LNCaP clone FGC (cell line): ENCODE results near the gene PCYOX1L.
A peak's percentile ranks its signal among the peaks of the same experiment; 100 is the strongest.

Experiments
- DNase-seq: peaks from one replicate; pipeline ENCODE4 v3.0.0-alpha.2; 2011; ENCODE audit warnings: low read depth
- H3K4me3 ChIP-seq: 2 replicates; pipeline ENCODE4 v1.5.1; 2011; ENCODE audit warnings: mild to moderate bottlenecking, low read depth, low read length, control low read depth
- TF ChIP-seq, protein P1 (sequence below): IDR thresholded peaks from 2 replicates; pipeline ENCODE4 v1.5.1; 2012; ENCODE audit warnings: mild to moderate bottlenecking; ENCODE audit not compliant: control insufficient read depth, insufficient read depth; ENCODE audit errors: extremely low read depth

Gene PCYOX1L

DNA sequence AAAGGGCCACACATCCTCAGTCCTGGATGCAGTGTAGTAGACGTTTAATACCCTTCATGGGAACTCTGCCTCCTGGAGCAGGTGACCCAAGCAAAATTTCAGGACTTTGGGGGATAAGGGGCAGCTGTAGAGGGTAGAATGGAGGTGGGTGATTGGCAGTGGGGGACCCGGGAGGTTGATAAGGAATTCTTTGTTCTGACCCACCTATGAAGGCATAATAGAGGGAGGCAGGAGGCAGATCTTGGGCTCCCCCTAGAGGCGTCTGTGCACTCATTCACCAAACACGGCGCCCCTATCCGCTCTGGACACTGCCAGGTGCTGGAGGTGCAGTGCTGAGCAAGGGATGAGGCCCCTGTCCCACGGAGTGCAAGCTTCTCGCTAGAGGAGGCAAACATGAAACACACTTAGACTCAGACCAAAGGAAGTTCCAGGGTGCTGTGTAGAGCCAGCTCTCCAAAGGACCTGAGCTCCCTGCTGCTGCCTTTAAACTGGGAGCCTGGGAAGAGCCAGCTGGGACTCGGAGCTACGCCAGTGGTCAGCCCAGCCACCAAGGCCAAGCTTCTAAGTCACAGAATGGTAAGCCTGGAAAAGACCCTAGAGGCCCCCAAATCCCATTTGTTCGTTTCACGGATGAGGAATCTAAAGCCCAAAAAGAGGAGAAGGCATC lies 13.6 kb downstream of the PCYOX1L start:
- TF ChIP-seq, protein P1, sequence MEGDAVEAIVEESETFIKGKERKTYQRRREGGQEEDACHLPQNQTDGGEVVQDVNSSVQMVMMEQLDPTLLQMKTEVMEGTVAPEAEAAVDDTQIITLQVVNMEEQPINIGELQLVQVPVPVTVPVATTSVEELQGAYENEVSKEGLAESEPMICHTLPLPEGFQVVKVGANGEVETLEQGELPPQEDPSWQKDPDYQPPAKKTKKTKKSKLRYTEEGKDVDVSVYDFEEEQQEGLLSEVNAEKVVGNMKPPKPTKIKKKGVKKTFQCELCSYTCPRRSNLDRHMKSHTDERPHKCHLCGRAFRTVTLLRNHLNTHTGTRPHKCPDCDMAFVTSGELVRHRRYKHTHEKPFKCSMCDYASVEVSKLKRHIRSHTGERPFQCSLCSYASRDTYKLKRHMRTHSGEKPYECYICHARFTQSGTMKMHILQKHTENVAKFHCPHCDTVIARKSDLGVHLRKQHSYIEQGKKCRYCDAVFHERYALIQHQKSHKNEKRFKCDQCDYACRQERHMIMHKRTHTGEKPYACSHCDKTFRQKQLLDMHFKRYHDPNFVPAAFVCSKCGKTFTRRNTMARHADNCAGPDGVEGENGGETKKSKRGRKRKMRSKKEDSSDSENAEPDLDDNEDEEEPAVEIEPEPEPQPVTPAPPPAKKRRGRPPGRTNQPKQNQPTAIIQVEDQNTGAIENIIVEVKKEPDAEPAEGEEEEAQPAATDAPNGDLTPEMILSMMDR, result peak; percentile 87
- peak; percentile 6 for DNase-seq
- no peak overlapping the region for H3K4me3 ChIP-seq

DNA sequence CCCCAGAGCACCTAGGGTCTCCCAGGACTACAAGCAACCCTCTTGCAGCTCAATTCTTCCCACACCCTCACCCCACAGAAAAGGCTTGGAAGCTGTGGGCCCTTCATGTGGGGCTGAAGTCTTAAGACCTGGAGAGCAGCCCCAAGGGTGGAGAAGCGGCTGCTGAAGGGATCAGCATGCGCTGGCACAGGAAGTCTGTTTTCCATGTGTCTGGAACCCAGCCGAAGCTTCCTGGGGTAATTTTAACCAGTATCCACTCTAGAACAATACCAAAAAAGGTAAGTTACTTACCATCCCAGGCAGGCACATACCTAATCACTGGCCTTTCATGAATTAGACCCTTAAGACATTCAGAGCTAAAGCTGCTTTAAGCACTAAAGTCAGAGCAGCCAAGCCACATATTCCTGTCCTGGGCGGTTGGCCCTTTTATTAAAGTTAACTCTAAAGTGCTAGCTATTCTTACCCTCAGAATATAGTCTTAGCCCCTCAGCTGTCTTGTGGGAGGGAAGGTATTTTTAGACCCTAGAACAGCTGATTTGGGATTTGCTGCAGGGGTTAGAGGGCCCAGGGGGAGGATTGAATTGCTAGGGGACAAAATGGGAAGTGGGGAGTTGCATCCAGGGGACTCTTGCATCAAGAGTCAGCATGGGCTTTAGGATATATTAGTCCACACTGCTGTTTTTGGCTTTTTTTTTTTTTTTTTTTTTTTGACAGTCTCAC lies 14.4 kb downstream of the PCYOX1L start:
- H3K4me3 ChIP-seq, result no peak overlapping the region
- TF ChIP-seq, protein P1, result no peak
- no peak for DNase-seq

DNA sequence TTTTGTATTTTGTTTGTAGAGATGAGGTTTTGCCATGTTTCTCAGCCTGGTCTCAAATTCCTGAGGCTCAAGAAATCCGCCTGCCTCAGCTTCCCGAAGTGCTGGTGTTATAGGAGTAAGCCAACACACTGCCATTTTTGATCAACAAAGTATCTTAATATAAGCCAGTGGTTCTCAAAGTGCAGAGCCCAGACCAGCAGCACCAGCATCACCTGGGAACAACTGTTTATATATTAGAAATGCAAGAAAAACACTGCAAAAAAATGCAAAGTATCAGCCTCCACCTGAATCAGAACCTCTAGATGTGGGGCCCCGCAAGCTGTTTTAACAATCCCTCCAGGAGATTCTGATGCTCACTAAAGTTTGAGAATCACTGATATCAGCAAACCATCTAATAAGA lies 15.1 kb downstream of the PCYOX1L start:
- TF ChIP-seq, protein P1, result no peak
- no peak for DNase-seq
- H3K4me3 ChIP-seq, result no peak overlapping the region

DNA sequence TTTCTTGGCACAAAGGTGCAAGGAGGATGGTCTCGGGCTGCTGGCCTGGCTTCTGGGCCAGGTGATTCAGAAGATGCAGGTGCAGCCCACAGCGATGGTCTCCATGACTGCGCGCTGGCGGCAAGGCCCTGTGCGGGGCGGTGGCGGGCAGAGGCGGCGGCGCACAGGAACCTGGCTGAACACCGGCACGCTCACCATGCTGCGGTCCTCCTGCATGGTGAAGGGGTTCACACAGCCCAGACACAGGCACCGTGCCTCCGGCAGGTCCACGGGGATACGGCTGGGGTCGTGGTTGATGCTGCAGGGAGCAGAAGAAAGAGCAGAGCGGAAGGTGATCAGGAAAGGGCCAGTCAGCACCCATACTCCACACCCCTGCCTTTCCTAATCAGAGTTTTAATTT lies 16.5 kb downstream of the PCYOX1L start:
- TF ChIP-seq, protein P1, result no peak
- H3K4me3 ChIP-seq, result no peak overlapping the region
- no peak for DNase-seq

DNA sequence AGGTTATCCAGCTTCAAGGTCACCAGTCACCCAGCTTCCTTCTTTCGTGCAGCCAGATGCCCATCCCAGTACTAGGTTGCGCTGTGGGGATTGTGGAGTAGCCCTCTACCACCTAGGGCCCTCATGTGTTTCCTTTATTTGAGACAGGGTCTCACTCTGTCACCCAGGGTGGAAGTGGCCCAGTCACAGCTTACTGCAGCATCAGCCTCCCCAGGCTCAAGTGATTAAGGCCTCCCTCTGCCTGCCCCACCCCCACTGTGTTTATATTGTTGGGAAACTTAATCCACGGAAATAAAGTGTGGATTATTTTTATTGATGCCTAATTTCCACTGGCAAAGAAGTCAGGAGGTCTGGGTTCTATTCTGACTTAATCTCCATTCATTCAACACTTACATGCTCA lies 17.0 kb downstream of the PCYOX1L start:
- no peak overlapping the region for H3K4me3 ChIP-seq
- TF ChIP-seq, protein P1, result no peak
- no peak for DNase-seq

DNA sequence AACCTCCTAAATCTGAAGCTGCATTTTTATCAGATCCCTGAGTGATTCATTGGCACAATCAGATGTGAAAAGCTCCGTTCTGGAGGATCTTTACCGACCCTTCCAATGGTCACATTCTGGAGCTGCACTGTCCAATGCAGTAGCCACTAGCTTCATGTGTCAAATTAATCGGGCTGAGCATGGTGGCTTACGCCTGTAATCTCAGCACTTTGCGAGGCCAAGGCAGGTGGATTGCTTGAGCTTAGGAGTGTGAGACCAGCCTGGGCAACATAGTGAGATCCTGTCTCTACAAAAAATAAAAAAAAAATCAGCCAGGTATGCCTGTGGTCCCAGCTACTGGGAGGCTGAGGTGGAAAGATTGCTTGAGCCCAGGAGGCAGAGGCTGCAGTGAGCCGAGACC lies 17.6 kb downstream of the PCYOX1L start:
- TF ChIP-seq, protein P1, result no peak
- DNase-seq, result no peak
- no peak overlapping the region for H3K4me3 ChIP-seq
